AG08396 (cell line): ENCODE results near the gene KNDC1.

ENCODE experiments used
- DNase-seq: peaks from one replicate; pipeline ENCODE4 v3.0.0; 2012; ENCODE audit warnings: low spot score, mixed read lengths

The KNDC1 gene

DNA sequence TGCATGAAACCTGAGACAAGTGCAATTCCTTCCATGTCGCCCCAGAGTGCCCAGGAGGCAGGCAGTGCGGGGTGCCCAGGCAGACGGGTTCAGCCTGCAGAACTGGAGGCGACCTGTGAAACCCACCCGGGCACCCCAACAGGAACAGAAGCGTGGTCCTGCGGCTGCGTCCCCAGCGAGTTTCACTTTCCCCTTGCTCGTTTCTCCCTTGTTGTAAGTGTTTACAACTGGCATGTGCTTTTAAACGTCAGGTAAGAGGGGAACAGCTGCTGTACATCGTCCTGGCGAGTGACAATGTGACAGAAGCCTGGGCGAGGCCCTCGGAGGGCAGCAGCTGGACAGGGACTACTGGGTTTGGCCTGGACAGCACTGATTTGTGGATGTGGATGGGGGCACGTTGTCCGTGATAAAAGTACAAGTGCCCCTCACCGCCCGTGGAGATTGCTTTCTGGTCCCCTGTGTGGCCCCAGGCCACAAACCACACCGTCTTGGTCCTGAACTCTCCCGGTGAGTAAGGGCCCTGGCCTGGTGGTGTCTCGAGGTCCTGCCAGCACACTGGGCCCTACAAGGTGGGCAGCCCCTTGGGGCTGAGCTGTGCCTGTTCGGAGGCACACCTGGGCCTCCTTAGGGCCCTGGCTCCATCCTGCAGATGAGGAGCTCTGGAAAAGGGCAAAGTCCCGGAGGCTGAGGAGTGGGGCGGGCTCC lies 81.6 kb downstream of the KNDC1 start:
- no peak for DNase-seq

DNA sequence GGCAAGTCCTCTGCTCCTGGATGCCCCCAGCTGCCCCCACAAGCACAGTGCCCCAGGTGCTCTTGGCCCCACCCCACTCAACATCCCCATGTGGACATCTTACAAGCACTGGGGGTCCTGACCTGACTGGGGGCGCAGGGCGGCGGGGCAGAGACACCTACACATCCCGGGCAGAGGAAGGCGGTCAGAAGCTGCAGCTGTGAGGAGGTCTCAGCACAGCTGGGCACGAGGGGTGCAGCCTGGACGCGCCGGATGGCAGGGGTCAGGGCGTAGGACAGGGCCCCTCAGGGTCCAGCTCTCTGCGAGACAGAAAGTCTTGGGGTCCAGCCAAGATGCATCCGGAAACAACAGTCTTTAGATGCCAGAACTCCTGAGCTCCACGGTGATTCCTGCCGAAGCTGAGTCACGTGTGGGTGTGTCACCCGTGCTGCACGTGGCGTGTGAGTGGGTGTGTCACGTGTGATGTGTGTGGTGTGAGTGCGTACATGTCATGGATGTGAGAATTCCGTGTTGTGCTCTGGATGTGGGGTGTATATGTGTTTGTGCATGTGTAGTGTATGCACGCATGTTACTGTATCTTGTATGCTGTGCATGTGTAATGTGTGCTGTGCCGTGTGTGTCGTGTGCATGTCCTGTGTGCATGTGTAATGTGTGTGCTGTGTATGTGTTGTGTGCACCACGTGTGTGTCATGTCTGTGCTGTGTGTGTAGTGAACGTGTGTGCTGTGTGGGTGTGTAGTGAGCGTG lies 82.8 kb downstream of the KNDC1 start:
- DNase-seq = peak; percentile 74

DNA sequence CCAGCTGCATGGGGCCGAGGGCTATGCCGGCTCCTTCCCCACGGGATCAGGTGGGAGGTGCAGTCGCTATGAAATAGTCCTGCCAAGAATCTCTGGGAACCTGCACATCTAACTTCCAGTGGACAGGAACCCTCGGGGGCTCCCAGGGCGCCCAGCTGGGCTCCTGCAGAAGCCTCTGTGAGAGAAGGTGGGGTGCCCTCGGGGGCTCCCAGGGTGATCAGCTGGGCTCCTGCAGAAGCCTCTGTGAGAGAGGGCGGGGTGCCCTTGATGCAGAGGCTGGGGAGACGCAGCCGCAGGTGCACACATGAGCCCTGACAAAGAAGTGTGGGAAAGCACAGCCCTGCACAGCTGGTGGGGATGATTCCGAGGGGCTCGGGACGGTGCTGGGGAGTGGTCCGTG lies 83.6 kb downstream of the KNDC1 start:
- DNase-seq = no peak

DNA sequence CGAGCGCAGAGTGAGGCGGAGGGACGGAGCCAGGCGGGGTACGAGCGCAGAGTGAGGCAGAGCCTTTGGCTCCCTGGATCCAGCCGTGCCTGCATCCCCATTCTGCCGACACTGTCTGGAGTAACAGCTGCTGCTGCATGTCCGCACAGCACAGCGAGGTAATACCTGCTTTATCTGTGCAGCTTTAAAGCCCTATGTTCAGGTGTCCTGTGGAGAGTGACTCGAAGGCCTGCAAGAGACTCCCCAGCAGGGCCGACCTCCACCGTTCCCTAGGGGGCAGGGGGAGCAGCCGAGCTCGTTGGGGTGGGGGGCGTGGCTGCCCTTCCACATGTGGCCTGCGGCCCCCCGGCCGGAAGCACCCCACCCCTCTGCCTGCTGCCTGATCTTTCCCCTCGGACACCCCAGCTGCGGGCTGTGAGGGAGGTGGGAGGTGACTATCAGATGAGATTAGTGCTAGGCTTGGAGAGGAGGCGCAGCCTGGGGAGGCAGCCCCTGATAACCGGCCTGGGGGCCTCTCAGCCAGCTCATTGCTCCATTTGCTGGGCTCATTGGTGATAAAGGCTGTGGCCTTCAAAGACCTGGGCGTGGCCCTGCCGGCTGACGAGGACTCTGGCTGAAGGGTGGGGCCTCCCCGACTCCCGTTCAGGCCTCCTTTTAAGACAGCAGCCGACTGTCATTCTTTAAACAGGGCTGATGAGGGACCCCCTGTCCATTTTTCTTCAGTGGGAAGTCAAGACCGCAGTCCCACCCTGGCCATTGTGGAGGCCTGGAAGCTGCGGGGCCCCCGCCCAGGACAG lies 85.6 kb downstream of the KNDC1 start:
- DNase-seq = peak; percentile 74

DNA sequence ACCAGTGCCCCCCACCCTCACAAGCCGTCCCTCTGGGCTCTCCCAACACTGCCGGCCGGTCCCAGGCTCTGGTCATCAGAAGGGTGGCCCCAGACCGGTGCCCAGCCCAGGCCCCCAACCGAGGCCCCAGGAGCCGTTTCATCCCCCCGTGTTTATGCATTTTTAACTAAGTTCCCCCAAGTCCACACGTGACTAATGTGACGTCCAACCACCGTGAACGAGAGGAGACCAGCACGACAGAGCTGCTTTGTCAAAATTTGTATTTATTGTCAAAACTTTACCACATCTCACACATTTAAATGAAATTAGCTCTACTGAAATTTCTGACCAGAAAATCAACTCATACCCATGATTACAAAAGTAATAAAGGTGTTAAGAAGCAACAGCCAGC lies 86.2 kb downstream of the KNDC1 start:
- DNase-seq = no peak

DNA sequence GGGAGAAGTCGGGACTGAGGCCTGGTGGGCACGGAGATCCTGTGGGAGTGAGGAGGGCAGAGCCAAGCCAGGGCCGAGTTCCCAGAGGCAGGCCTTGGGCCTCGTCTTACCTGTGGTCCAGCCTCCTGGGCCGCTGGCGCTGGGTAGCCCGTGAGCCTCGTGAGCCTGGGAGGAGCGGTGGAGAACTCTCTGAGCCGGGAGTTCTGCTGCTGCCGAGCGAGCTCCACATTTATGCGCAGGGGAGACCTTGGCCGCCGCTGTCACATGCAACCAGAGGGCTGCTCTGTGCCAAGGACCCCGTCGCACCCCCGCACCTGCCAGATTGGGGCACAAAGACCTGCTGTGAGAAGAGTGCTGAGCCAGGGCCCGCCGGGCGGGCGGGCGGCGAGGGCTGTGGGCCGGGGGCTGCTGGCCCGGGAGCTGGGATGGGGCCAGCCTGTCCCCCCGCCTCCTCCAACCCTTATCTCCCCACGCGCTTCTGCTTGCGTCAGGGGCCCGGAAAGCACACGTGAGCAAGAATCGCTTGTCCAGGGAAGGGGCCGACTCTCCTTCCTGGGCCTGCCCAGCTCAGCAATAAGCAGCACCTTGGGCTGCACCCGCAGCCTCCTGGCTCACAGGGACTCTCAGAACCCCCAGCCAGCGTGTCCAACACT lies 87.8 kb downstream of the KNDC1 start:
- DNase-seq = no peak

DNA sequence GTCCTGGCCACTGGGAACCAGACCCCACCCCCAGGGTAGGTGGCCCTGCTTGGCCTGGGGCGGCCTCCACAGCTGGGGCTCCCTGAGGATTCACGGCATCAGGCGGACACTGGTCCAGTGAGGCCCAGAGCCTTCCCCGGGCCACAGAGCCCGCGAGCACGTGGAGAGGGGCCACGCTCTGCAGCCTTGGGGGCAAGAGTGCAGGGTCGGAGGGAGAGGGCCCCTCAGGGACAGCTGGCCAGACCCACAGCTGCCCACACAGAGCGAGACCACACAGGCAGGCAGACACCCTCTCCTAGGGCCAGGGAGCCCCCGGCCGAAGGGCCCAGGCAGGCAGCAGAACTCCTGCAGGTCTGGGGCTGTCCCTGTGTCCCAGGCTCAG lies 88.3 kb downstream of the KNDC1 start:
- no peak for DNase-seq

DNA sequence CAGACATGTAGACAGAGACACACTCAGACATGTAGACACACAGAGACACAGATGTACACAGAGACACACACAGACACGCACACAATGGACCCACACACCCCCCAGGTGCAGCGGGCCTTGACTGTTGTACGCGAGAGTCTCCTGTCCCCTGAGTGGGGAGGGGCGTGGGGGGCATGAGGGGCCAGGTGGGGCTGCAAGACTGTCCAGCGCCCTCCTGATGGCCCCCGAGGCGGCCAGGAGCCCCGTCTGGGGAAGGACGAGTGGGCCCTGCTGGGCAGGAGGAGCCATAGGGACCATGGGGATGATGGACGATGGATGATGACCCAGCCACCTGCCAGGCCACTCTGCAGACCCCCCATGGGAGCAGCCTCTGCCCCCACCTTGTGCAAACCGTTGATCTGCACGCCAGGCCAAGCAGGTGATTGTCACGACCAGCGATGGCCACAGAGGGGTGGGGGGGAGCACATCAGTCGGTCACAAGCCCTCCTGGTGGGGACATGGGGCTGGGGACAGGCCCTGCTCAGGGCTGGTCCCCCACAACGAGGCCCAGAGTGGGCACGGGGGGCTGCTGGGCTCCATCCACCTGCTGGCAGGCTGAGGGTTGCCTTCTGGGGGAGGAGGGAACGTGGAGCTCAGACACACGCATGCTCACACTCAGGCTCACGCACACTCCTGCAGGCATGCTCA lies 89.2 kb downstream of the KNDC1 start:
- no peak for DNase-seq

DNA sequence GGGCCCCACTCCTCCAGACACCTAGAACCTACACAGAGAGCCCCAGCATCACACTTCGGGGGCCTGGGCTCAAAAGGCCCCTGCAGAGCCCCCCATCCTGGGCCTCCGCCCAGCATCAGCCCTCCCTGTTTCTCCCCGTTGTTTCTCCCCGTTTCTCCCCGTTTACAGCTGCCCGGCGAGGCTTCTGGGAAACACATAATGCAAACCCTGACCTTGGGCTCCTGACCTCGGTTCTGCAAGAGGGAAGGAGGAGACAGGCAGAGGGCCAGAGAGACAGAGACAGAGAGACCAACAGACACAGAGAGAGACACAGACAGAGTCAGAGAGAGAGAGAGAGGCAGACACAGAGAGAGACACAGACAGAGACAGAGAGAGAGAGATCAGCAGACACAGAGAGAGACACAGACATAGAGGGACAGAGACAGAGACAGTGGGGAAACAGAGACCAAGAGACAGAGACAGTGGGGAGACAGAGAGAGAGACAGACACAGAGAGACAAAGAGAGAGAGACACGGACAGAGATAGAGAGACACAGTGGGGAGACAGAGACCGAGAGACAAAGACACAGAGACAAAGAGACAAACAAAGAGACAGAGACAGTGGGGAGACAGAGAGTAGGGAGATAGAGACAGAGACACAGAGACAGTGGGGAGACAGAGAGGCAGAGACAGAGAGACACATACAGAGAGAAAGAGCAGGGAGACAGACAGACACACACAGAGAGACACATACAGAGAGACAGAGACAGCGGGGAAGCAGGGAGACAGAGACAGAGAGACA lies 90.1 kb downstream of the KNDC1 start:
- no peak for DNase-seq

DNA sequence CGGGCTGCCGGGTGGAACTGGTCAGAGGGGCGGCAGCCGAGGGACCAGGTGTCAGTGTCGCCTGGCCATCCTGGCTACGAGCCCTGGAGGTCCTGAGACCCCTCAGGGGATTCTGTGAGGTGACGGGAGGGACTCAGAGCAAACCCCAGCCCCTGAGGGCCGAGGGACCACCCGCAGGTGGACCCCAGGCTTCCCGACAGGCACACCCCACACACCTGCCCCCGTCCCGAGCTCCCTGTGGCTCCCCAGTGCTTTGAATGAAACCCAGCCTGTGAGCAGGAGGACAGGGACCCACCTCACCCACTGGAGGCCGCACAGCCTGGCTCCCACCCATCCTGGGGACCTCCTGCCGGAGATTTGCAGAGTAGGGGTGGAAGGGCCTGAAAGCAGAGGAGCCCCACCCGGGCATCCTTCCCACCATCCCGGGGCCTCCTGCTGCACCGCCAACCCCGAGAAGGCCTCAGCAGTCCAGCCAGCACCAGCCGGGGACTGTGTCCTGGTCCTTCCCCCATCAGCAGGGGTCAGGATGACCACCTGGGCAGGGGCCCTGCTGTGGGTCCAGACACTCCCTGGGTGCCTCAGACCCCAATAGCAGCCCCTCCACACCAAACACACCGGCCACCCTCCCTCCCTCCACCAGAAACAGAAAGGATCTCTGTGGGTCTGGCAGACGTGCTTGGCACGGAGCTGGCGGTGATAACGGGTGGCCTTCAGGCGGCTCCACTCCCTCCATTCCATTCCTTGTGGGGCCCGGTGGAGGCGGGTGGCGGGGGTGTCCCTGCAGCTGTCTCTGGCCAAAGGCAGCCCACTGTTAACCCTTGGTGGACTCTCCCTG lies 91.6 kb downstream of the KNDC1 start:
- DNase-seq = no peak

DNA sequence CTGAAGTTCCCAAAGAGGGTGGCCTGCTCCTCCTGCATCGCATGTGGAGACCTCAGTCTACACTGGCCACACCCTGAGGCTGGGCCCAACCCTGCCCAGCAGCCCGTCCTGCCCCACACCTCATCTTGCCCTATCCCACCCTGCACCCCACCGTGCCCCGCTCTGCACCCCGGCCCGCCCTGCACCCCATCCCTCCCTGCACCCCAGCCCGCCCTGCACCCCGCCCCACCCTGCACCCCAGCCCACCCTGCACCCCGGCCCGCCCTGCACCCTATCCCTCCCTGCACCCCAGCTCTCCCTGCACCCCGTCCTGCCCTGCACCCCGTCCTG lies 92.2 kb downstream of the KNDC1 start:
- DNase-seq = no peak

DNA sequence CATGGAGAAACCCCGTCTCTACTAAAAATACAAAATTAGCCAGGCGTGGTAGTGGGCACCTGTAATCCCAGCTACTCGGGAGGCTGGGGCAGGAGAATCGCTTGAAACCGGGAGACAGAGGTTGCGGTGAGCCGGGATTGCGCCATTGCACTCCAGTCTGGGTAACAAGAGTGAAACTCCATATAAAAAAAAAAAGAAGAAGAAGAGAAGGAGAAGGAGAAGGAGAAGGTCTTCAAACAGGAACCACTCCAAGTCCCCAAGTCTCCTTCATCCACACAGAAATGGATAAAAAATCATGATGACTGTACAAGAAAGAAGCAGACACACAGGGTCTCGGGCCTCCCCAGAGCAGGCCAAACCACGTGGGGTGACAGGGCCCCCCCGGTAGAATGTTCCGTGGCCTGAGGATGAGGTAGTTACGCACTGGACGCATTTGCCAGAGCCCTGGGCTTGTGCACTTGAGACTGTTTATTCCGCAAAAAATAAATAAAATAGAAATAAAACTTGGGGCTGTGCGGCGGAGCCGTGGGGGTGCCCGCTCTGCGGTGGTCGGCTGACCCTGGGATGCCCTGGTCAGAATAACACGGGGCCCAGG lies 93.4 kb downstream of the KNDC1 start:
- no peak for DNase-seq

DNA sequence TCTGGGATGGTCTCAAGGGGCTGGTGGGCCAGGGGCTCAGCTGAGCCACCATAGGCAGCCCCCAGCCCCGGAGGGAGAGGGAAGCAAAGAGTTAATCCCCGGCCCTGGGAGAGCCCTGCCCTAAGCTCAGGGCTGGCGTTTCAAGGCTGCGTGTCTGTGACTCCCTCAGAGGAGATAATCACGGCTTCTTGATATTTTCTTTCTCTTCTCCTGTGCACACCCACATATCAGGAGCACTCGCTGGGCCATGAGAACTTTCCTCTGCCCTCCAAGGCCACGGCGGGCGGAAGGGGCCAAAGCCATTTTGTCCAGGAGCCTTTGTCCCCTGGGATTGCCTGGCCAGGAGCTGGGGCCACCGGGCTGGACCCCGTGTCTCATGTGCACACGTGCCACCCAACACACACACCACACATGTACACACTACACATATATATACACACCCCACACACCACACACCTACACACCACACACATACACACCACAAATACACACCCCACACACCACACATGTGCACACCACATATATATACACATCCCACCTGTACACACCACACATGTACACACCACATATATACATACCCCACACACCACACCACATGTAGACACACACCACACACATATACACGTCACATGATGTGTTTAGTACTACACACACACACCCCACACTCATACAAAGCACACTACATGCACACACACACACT lies 94.6 kb downstream of the KNDC1 start:
- no peak for DNase-seq

DNA sequence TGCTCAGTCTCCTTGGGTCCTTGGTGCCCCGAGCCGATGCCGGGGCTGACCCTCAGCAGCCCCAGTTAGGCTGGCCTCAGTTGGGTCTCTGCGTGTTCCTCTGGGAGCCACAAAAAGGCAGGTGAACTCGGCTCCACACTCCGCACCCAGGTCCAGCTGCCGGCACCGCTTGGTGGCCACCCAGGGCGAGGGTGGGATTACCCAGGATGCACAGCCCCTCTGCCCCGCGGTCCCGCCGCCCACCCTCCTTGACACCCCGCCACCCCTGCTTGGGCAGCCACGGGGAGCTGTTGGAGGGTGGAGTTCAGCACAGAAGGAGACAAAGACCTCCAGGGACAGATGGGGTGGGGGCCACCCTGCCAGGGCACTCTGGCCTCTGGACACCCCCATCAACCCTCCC lies 95.3 kb downstream of the KNDC1 start:
- no peak for DNase-seq

DNA sequence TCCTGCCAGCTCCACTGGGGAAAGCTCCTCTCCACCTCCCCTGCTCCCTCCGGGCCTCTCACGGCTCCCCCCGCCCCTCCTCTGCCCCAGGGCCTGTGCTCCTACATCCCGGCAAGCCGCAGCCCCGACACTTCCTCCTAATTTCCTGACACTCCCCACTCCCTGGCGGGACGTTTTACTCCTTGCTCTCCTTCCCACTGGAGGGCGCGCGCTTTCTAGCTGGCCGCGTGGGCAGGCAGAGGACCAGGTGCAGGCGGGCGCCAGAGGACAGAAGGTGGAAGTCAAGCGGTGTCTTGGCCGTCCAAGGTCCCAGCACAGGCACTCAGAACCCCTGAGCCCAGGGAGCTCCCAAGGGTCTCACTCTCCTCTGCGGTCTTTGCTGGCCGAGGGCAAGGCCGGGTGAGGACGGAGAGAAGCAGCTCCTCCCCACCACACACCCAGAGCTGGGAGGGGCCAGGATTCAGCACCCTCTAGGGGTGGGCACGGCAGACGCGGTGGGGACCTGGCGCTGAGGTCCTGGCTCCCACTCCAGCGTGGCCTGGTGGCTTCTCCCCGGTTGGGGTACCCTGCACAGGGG lies 97.6 kb downstream of the KNDC1 start:
- no peak for DNase-seq

DNA sequence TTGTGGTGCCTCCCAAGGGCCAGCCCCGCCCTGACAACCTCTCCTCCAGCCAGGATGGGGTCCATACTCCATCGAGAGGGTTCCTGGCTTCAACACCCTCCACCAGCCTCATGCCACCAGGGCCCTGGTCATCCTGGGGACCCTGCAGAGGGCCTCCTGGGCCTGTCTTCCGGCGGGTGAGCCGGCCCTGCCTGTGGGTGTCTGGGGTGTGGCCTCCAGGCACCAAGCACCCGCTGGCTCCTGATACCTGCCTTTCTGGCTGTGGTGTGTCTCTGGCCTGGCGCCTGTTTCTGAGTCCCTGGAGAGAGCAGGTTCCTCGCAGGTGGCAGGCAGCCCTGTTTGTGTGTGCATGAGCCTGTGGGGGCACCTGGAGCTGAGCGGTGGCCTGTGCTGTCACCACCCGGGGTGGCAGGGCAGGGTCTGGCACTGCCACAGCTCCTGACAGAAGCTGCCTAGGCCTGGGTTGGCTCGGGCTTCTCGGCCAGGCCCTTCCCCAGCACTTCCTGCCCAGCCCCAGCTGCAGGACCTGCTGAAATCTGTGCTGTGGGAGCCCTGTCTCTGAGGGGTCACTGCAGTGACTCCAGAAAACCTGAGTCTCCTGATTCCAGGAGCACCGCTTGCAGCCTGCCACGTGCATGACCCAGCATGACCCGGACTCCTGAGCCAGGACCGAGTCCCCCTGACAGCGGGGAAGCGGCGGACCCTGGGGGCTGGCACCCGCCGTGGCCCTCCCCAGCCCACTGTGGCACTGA lies 98.2 kb downstream of the KNDC1 start:
- no peak for DNase-seq

DNA sequence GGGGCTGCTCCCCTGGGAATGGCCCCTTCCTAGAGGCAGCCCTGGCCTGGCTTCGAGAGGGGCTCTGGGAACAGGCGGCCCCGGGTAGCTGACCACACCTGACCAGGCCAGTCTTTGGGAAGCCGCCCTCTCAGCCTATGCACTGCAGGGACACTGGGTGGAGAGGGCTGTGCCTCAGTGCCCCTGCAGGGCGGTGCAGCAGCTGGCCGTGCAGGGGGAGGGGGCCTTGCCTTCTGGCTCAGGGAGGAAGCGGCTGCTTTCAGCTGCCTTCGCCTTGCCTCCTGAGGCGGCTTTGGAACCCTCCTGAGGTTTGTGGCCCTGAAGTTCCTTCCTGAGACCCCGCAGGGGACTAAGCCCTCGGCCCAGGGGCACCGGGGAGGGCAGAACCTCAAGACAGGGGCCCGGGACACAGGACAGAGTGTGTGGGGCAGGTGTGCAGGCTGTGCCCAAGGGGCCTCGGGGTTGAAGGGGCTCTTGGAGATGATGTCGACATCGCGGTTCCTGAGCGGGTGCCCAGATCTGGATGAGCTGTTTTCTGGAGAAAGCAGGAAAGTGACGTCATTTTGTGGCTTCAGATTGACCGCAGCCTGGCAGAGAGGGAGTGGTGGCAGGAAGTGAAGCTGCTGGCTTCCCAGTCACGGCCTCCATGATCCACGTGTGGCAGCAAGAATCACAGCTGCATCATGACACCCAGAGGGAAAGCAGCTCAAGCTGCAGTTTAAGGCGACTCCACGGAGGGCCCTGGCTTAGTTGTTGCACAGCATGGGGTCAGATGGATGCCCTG lies 99.0 kb downstream of the KNDC1 start:
- DNase-seq = peak; percentile 97
